ENCODE measurements around the gene RXRA.

RXRA gene

GRCh38 chr9:134431095-134431494 lies 104.8 kb downstream of the RXRA start:
- peak overlapping the region; percentile 39 for H2BK5ac ChIP-seq (ENCODE audit: low read length)
- DNase-seq (ENCODE audit: low spot score): no peak

GRCh38 chr9:134431626-134432025 lies 105.4 kb downstream of the RXRA start:
- Histone ChIP-seq H2BK120ac (ENCODE audit: low read depth, low read length) (no peak overlapping the region), H3K9me3 (replicated peaks in 1 of 2; ENCODE audit: control insufficient read depth in 2 of 2, insufficient read depth in 1 of 2, low read depth in 1 of 2, low read length in 2 of 2) (no peaks in the 10 kb centered on the region), H3K18ac (ENCODE audit: low read length) (peak overlapping the region; percentile 28), H3K27me3 (ENCODE audit: control insufficient read depth in 3 of 3, insufficient read depth in 3 of 3, low read depth in 1 of 3, low read length in 3 of 3) (no peaks in the 10 kb centered on the region), H2AFZ (ENCODE audit: low read length) (no peak overlapping the region), H2BK15ac (ENCODE audit: low read length) (no peak overlapping the region), H4K91ac (ENCODE audit: low read depth, low read length, poor library complexity) (no peak overlapping the region), H2AK5ac (ENCODE audit: low read depth, low read length) (no peak overlapping the region), H3K36me3 (replicated peaks in 1 of 2; ENCODE audit: control insufficient read depth in 2 of 2, insufficient read depth in 2 of 2, low read length in 2 of 2) (peaks cover 19 to 28% of the 10 kb centered on the region in 2 donors), H3K4me2 (ENCODE audit: insufficient read depth, low read length, poor library complexity, severe bottlenecking) (no peak overlapping the region), H3K27ac (replicated peaks; ENCODE audit: low read length) (no peak overlapping the region), H2BK5ac (ENCODE audit: low read length) (no peak overlapping the region), H3K9ac (ENCODE audit: low read depth, low read length, poor library complexity) (no peak overlapping the region), H3K14ac (ENCODE audit: low read length) (peak overlapping the region; percentile 31), H3K4me1 (ENCODE audit: control insufficient read depth in 2 of 2, insufficient read depth in 1 of 2, low read depth in 1 of 2, low read length in 2 of 2) (peaks cover 9 to 15% of the 10 kb centered on the region in 2 donors), H2BK12ac (ENCODE audit: low read length) (peak overlapping the region; percentile 46), H3K79me1 (ENCODE audit: low read depth, low read length) (peaks cover 8% of the 10 kb centered on the region), H3K4ac (ENCODE audit: low read length) (no peak overlapping the region), H3K4me3 (ENCODE audit: low read length in 2 of 2) (no peak overlapping the region), H4K8ac (ENCODE audit: low read depth, low read length) (no peak overlapping the region), H3K23ac (ENCODE audit: low read depth, low read length, poor library complexity) (no peak overlapping the region)
- no CpG with 5 or more reads among the region's 16 CpGs for WGBS, 2 donors (ENCODE audit: extremely low coverage in 2 of 2, insufficient read length in 2 of 2, insufficient replicate concordance in 1 of 2)
- DNase-seq (ENCODE audit: low spot score): no peak

More at GRCh38 chr9:134431095-134431494, 104.8 kb downstream of the RXRA start:
- Histone ChIP-seq H2BK12ac (ENCODE audit: low read length) (no peak overlapping the region), H3K27ac (replicated peaks; ENCODE audit: low read length) (no peak overlapping the region), H4K8ac (ENCODE audit: low read depth, low read length) (no peak overlapping the region), H3K4me3 (ENCODE audit: low read length in 2 of 2) (no peak overlapping the region), H3K14ac (ENCODE audit: low read length) (peak overlapping the region; percentile 56), H3K4me1 (ENCODE audit: control insufficient read depth in 2 of 2, insufficient read depth in 1 of 2, low read depth in 1 of 2, low read length in 2 of 2) (peaks cover 9 to 13% of the 10 kb centered on the region in 2 donors), H3K9me3 (replicated peaks in 1 of 2; ENCODE audit: control insufficient read depth in 2 of 2, insufficient read depth in 1 of 2, low read depth in 1 of 2, low read length in 2 of 2) (no peaks in the 10 kb centered on the region), H3K4ac (ENCODE audit: low read length) (no peak overlapping the region), H2AFZ (ENCODE audit: low read length) (no peak overlapping the region), H3K36me3 (replicated peaks in 1 of 2; ENCODE audit: control insufficient read depth in 2 of 2, insufficient read depth in 2 of 2, low read length in 2 of 2) (peaks cover 19 to 24% of the 10 kb centered on the region in 2 donors), H3K79me1 (ENCODE audit: low read depth, low read length) (peaks cover 8% of the 10 kb centered on the region), H3K18ac (ENCODE audit: low read length) (peak overlapping the region; percentile 38), H2AK5ac (ENCODE audit: low read depth, low read length) (no peak overlapping the region), H4K91ac (ENCODE audit: low read depth, low read length, poor library complexity) (no peak overlapping the region), H3K23ac (ENCODE audit: low read depth, low read length, poor library complexity) (no peak overlapping the region), H3K9ac (ENCODE audit: low read depth, low read length, poor library complexity) (no peak overlapping the region), H2BK120ac (ENCODE audit: low read depth, low read length) (no peak overlapping the region), H2BK15ac (ENCODE audit: low read length) (no peak overlapping the region), H3K27me3 (ENCODE audit: control insufficient read depth in 3 of 3, insufficient read depth in 3 of 3, low read depth in 1 of 3, low read length in 3 of 3) (no peaks in the 10 kb centered on the region), H3K4me2 (ENCODE audit: insufficient read depth, low read length, poor library complexity, severe bottlenecking) (no peak overlapping the region)
- no CpG with 5 or more reads among the region's 6 CpGs for WGBS, 2 donors (ENCODE audit: extremely low coverage in 2 of 2, insufficient read length in 2 of 2, insufficient replicate concordance in 1 of 2)

GRCh38 chr9:134432471-134432870 lies 106.2 kb downstream of the RXRA start:
- Histone ChIP-seq H3K4me3 (ENCODE audit: low read length in 2 of 2) (no peak overlapping the region), H4K8ac (ENCODE audit: low read depth, low read length) (no peak overlapping the region), H3K36me3 (replicated peaks in 1 of 2; ENCODE audit: control insufficient read depth in 2 of 2, insufficient read depth in 2 of 2, low read length in 2 of 2) (peaks cover 19 to 29% of the 10 kb centered on the region in 2 donors), H3K4ac (ENCODE audit: low read length) (peak overlapping the region; percentile 37), H3K79me1 (ENCODE audit: low read depth, low read length) (peaks cover 8% of the 10 kb centered on the region), H2AK5ac (ENCODE audit: low read depth, low read length) (no peak overlapping the region), H3K27ac (replicated peaks; ENCODE audit: low read length) (no peak overlapping the region), H3K23ac (ENCODE audit: low read depth, low read length, poor library complexity) (no peak overlapping the region), H3K9me3 (replicated peaks in 1 of 2; ENCODE audit: control insufficient read depth in 2 of 2, insufficient read depth in 1 of 2, low read depth in 1 of 2, low read length in 2 of 2) (no peaks in the 10 kb centered on the region), H2BK12ac (ENCODE audit: low read length) (no peak overlapping the region), H3K14ac (ENCODE audit: low read length) (no peak overlapping the region), H4K91ac (ENCODE audit: low read depth, low read length, poor library complexity) (no peak overlapping the region), H2AFZ (ENCODE audit: low read length) (no peak overlapping the region), H2BK5ac (ENCODE audit: low read length) (no peak overlapping the region), H3K4me2 (ENCODE audit: insufficient read depth, low read length, poor library complexity, severe bottlenecking) (no peak overlapping the region), H3K9ac (ENCODE audit: low read depth, low read length, poor library complexity) (no peak overlapping the region), H3K27me3 (ENCODE audit: control insufficient read depth in 3 of 3, insufficient read depth in 3 of 3, low read depth in 1 of 3, low read length in 3 of 3) (no peaks in the 10 kb centered on the region), H3K4me1 (ENCODE audit: control insufficient read depth in 2 of 2, insufficient read depth in 1 of 2, low read depth in 1 of 2, low read length in 2 of 2) (peaks cover 11 to 23% of the 10 kb centered on the region in 2 donors), H2BK120ac (ENCODE audit: low read depth, low read length) (no peak overlapping the region), H2BK15ac (ENCODE audit: low read length) (no peak overlapping the region), H3K18ac (ENCODE audit: low read length) (no peak overlapping the region)
- no CpG with 5 or more reads among the region's 14 CpGs for WGBS, 2 donors (ENCODE audit: extremely low coverage in 2 of 2, insufficient read length in 2 of 2, insufficient replicate concordance in 1 of 2)
- no peak for DNase-seq (ENCODE audit: low spot score)

GRCh38 chr9:134433101-134433500 lies 106.8 kb downstream of the RXRA start:
- no peak overlapping the region for H2BK12ac ChIP-seq (ENCODE audit: low read length)
- peak overlapping the region; percentile 13 for H2BK5ac ChIP-seq (ENCODE audit: low read length)
- H3K9me3 ChIP-seq (replicated peaks in 1 of 2; ENCODE audit: control insufficient read depth in 2 of 2, insufficient read depth in 1 of 2, low read depth in 1 of 2, low read length in 2 of 2): no peaks in the 10 kb centered on the region
- H3K14ac ChIP-seq (ENCODE audit: low read length): peak overlapping the region; percentile 56
- H3K27me3 ChIP-seq (ENCODE audit: control insufficient read depth in 3 of 3, insufficient read depth in 3 of 3, low read depth in 1 of 3, low read length in 3 of 3): no peaks in the 10 kb centered on the region
- H2AFZ ChIP-seq (ENCODE audit: low read length): no peak overlapping the region
- no peak overlapping the region for H3K9ac ChIP-seq (ENCODE audit: low read depth, low read length, poor library complexity)
- peaks cover 8% of the 10 kb centered on the region for H3K79me1 ChIP-seq (ENCODE audit: low read depth, low read length)
- H4K8ac ChIP-seq (ENCODE audit: low read depth, low read length): no peak overlapping the region
- no peak overlapping the region for H3K4me3 ChIP-seq (ENCODE audit: low read length in 2 of 2)
- H2AK5ac ChIP-seq (ENCODE audit: low read depth, low read length): peak overlapping the region; percentile 28
- H3K4me1 ChIP-seq (ENCODE audit: control insufficient read depth in 2 of 2, insufficient read depth in 1 of 2, low read depth in 1 of 2, low read length in 2 of 2): peaks cover 15 to 25% of the 10 kb centered on the region in 2 donors
- H4K91ac ChIP-seq (ENCODE audit: low read depth, low read length, poor library complexity): no peak overlapping the region
- peak overlapping the region; percentile 55 for H3K23ac ChIP-seq (ENCODE audit: low read depth, low read length, poor library complexity)
- H3K18ac ChIP-seq (ENCODE audit: low read length): peak overlapping the region; percentile 48
- H3K4me2 ChIP-seq (ENCODE audit: insufficient read depth, low read length, poor library complexity, severe bottlenecking): no peak overlapping the region
- H3K27ac ChIP-seq (replicated peaks; ENCODE audit: low read length): no peak overlapping the region
- H2BK15ac ChIP-seq (ENCODE audit: low read length): no peak overlapping the region
- no peak overlapping the region for H2BK120ac ChIP-seq (ENCODE audit: low read depth, low read length)
- H3K36me3 ChIP-seq (replicated peaks in 1 of 2; ENCODE audit: control insufficient read depth in 2 of 2, insufficient read depth in 2 of 2, low read length in 2 of 2): peaks cover 19 to 27% of the 10 kb centered on the region in 2 donors
- WGBS, 2 donors (ENCODE audit: extremely low coverage in 2 of 2, insufficient read length in 2 of 2, insufficient replicate concordance in 1 of 2): no CpG with 5 or more reads among the region's 14 CpGs
- DNase-seq (ENCODE audit: low spot score): no peak
- H3K4ac ChIP-seq (ENCODE audit: low read length): no peak overlapping the region

Data from neuronal stem cell (in vitro differentiated cells).